ENCODE data around the gene DNASE1L2. TPM values are rescaled to one million over a fixed set of nuclear protein-coding genes. Genes with fewer than 3 reads are reported as not detected.

DNASE1L2 gene
- total RNA-seq, 1 donor from 2014 or later: 1.7 TPM

- DNase-seq: no peak
Observed at GRCh38 chr16:2287916-2288547, 51.8 kb downstream of the DNASE1L2 start.

Small RNAs within 50 kb of the gene (small RNA-seq; reads per million reads assigned to genes)
- not detected for gene MIR3677
- not detected for gene MIR4717

Other genes with a start within 250 kb of the DNASE1L2 start
- 81.3 TPM for gene SYNGR3, start 246.5 kb upstream of the DNASE1L2 start, total RNA-seq
- gene ZNF598, start 226.6 kb upstream of the DNASE1L2 start, total RNA-seq: 5.5 TPM
- gene NPW, start 216.7 kb upstream of the DNASE1L2 start, total RNA-seq: not detected
- gene NHERF2, start 209.5 kb upstream of the DNASE1L2 start, total RNA-seq: 9.8 TPM
- gene NTHL1, start 188.6 kb upstream of the DNASE1L2 start, total RNA-seq: 20.3 TPM
- gene TSC2, start 188.5 kb upstream of the DNASE1L2 start, total RNA-seq: 47.3 TPM
- 70.3 TPM for gene PKD1, start 100.5 kb upstream of the DNASE1L2 start, total RNA-seq
- 5.8 TPM for gene RAB26, start 87.8 kb upstream of the DNASE1L2 start, total RNA-seq
- gene TRAF7, start 80.7 kb upstream of the DNASE1L2 start, total RNA-seq: 35.6 TPM
- 23.6 TPM for gene CASKIN1, start 39.8 kb upstream of the DNASE1L2 start, total RNA-seq
- 10.5 TPM for gene MLST8, start 31.0 kb upstream of the DNASE1L2 start, total RNA-seq
- 3.7 TPM for gene BRICD5, start 25.6 kb upstream of the DNASE1L2 start, total RNA-seq
- gene PGP, start 21.6 kb upstream of the DNASE1L2 start, total RNA-seq: 10.1 TPM
- 27.3 TPM for gene E4F1, start 12.9 kb upstream of the DNASE1L2 start, total RNA-seq
- gene ECI1, start 15.1 kb downstream of the DNASE1L2 start, total RNA-seq: 8.1 TPM
- 66.8 TPM for gene RNPS1, start 31.7 kb downstream of the DNASE1L2 start, total RNA-seq
- gene ABCA3, start 104.3 kb downstream of the DNASE1L2 start, total RNA-seq: 34.8 TPM
- gene CCNF, start 193.0 kb downstream of the DNASE1L2 start, total RNA-seq: 10.8 TPM
- gene TEDC2, start 223.7 kb downstream of the DNASE1L2 start, total RNA-seq: 8.4 TPM
- 5.8 TPM for gene NTN3, start 234.9 kb downstream of the DNASE1L2 start, total RNA-seq
- 22.3 TPM for gene TBC1D24, start 238.7 kb downstream of the DNASE1L2 start, total RNA-seq